HFF-Myc (cell line): Measurements from ENCODE around the gene CD200R1.
"Not testable (repeated sequence)": the region's sequence is repeated elsewhere in the genome, so short reads cannot be mapped to it uniquely, and the experiment has no call there.

Experiments used
- DNase-seq: peaks from one replicate; pipeline ENCODE4 v3.0.0-alpha.2; 2011; ENCODE audit warnings: low read depth; ENCODE audit errors: extremely low read depth
- H3K4me3 ChIP-seq: replicated peaks from 2 replicates; pipeline ENCODE4 v1.5.1; 2011; ENCODE audit warnings: low read depth, mild to moderate bottlenecking, control low read depth, low read length
- TF ChIP-seq, protein P1 (sequence below): IDR thresholded peaks from 2 replicates; pipeline ENCODE4 v1.5.1; 2012; ENCODE audit warnings: mild to moderate bottlenecking, low read depth, low read length, control low read depth; ENCODE audit errors: missing control alignments

CD200R1 gene

DNA sequence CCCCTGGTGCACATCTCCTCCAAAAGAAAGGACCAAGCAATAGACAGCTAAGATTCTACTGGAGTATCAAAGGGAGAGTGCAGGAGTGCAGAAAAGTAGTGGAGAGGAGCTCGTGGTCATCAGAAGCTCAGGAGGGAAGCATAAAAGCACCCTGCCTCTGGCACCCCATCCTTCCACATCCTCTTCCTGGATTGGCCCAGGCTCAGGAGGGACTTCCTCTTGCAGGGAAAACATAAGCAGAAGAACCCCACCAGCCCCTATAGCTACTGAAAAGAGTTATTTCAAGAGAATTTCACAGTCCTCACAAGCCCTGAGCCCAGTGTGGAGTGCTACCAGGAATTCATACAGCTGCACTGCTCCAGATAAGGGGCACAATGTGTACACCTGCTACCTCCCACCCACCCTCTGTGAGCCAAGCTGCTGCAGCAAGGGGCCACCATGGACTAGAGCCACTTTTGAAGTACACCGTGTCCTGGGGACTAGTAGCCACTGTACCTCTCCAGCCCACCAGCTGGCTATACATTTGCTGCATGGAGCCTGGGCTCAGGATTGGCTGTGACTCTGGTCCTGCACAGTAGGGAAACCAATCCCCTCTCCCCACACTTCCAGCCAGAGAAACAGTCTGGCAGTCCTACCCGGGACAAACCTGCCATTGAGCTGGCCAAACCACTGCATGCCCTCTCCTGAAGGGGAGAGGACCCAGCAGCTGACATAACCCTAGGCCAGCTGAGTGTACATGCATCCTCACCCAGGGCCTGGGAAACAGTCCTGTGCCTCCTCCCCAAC, 43.0 kb downstream of the CD200R1 start:
- no peak for DNase-seq
- TF ChIP-seq, protein P1, sequence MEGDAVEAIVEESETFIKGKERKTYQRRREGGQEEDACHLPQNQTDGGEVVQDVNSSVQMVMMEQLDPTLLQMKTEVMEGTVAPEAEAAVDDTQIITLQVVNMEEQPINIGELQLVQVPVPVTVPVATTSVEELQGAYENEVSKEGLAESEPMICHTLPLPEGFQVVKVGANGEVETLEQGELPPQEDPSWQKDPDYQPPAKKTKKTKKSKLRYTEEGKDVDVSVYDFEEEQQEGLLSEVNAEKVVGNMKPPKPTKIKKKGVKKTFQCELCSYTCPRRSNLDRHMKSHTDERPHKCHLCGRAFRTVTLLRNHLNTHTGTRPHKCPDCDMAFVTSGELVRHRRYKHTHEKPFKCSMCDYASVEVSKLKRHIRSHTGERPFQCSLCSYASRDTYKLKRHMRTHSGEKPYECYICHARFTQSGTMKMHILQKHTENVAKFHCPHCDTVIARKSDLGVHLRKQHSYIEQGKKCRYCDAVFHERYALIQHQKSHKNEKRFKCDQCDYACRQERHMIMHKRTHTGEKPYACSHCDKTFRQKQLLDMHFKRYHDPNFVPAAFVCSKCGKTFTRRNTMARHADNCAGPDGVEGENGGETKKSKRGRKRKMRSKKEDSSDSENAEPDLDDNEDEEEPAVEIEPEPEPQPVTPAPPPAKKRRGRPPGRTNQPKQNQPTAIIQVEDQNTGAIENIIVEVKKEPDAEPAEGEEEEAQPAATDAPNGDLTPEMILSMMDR: no peak
- no peak overlapping the region for H3K4me3 ChIP-seq

DNA sequence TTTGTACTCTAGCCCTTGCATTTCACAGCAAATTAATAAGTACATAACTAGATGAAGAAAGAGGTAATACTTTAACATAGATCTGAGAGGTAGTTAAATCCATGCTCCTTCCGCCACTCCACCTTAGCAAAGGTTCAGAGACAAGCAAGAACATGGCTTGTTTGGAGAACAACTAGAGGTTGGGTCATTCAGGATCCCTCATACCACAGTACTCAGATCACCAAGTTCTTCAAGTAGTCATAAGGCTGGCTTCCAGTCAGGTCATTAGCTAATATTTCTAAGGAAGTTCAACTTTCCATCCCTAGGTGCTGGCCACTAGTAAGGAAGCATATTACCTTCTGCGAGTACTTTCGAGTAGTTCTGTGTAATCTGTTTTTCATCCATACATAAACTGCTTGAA, 44.1 kb downstream of the CD200R1 start:
- TF ChIP-seq, protein P1: no peak
- DNase-seq: no peak
- no peak overlapping the region for H3K4me3 ChIP-seq

DNA sequence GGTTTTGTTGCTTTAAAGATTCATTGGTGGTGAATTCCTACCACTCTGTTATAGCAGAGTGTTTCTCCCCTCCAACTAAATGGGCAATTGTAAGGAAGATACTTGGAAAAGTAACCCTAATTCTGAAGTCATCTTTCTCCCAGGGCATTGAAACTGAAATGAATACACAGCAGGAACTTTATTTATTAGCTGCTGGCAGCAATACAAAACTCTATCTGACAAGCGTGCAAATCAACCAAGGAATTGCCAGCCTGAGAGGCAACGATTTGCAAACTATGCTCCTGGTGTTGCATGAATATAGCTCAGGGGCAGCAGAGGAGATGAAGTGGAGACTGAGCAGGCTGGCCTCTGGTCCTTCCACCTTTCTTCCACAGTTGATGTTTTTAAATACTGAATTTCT, 48.9 kb downstream of the CD200R1 start:
- DNase-seq: no peak

DNA sequence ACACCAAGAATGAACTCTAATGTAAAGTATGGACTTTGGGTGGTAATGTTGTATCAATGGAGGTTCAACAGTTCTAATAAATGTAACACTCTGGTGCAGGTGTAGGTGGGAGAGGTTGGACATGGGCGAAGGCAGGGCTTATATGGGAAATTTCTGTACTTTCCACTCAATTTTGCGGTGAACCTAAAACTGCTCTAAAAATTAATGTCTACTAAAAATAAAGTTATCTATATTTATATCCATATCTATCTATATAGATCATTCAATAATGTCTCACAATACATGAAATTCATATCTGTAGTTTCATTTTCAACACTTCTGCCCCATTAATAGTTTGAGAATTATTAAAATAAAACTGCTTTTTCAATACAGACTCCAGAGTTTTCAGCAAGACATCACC, 49.3 kb downstream of the CD200R1 start:
- no peak for DNase-seq
- TF ChIP-seq, protein P1: no peak
- no peak overlapping the region for H3K4me3 ChIP-seq

More for the DNA sequence above, 48.9 kb downstream of the CD200R1 start:
- no peak overlapping the region for H3K4me3 ChIP-seq
- TF ChIP-seq, protein P1: no peak

DNA sequence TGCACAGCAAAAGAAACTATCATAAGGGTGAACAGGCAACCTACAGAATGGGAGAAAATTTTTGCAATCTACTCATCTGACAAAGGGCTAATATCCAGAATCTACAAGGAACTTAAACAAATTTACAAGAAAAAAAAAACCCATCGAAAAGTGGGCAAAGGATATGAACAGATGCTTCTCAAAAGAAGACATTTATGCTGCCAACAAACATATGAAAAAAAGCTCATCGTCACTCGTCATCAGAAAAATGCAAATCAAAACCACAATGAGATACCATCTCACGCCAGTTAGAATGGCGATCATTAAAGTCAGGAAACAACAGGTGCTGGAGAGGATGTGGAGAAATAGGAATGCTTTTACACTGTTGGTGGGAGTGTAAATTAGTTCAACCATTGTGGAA, 55.4 kb downstream of the CD200R1 start:
- DNase-seq, H3K4me3 ChIP-seq: not testable (repeated sequence)

DNA sequence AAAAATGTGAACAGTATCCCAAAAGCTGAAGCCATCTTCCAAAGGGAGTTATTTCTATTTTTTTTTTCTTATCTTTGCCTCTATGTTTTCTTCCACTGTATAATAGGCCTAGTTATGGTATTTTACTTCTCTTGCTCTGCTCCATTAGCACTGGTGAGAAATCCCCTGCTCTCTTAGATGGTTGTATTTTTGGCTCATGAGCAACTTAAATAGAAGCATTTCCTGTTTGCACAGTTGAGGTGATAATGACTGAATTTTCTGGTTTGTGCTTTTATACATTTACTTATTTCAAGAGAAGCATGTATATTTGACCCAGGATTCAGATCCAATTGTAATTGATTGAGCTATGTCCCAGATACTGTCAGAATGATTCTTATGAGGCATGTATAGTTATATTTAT, 66.7 kb downstream of the CD200R1 start:
- no peak overlapping the region for H3K4me3 ChIP-seq
- TF ChIP-seq, protein P1: no peak
- DNase-seq: no peak

DNA sequence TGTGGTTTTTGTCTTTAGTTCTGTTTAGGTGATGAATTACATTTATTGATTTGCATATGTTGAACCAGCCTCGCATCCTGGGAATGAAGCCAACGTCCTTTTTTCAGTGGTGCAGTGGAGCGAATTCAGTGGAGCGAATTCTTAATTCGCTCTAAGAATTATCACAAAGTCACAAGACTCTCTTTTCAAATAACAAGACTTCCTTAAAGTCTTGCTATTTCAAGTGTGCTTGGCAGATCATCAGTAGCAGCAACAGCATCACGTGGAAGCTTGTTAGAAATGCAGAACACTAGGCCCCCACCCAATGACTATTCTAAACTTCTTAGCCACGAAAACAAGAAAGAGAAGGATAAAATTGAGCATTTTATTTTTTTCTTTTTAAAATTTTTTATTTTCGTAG, 70.1 kb downstream of the CD200R1 start:
- TF ChIP-seq, protein P1: no peak
- no peak overlapping the region for H3K4me3 ChIP-seq
- no peak for DNase-seq
